Uterus (tissue), 2 donors: ENCODE measurements around the gene TMA7B.

ENCODE experiments used
- POLR2A ChIP-seq, 2 donors: fragments of 450-650 bp; IDR thresholded peaks; one replicate each; pipeline ENCODE4 v1.6.1; 2016; ENCODE audit warnings: antibody characterized with exemption in 2 of 2, mild to moderate bottlenecking in 1 of 2, moderate library complexity in 1 of 2
- TF ChIP-seq, protein P1 (sequence below), 4 experiments: fragments of 200-600 bp in 2 of 4; fragments of 450-650 bp in 2 of 4; sonication (generic) in 2 of 4; IDR thresholded peaks; one replicate each; pipeline ENCODE4 v1.5.1; 2016 to 2019; ENCODE audit warnings: antibody characterized with exemption in 4 of 4, mild to moderate bottlenecking in 2 of 4, moderate library complexity in 1 of 4

DNA sequence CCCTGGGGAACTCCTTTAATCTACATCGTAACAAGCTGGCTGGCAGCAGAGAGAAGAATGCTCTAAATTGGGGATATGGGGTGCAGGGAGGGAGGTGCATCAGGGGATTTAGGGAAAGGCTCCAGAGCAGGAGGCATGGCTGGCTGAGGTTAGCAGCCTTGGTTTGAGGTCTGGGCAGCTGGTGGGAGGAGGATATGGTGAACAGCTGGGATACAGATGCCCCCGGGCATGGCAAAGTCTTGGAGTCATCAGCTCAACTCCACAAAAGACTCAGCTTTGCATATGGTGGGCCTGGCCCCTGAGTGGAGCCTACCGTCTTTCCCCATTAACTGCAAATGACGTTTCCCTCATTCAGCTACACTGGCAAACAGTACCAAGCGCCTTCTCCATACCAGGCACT is 40.0 kb downstream of the TMA7B start:
- TF ChIP-seq, protein P1, sequence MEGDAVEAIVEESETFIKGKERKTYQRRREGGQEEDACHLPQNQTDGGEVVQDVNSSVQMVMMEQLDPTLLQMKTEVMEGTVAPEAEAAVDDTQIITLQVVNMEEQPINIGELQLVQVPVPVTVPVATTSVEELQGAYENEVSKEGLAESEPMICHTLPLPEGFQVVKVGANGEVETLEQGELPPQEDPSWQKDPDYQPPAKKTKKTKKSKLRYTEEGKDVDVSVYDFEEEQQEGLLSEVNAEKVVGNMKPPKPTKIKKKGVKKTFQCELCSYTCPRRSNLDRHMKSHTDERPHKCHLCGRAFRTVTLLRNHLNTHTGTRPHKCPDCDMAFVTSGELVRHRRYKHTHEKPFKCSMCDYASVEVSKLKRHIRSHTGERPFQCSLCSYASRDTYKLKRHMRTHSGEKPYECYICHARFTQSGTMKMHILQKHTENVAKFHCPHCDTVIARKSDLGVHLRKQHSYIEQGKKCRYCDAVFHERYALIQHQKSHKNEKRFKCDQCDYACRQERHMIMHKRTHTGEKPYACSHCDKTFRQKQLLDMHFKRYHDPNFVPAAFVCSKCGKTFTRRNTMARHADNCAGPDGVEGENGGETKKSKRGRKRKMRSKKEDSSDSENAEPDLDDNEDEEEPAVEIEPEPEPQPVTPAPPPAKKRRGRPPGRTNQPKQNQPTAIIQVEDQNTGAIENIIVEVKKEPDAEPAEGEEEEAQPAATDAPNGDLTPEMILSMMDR (IDR thresholded peaks at IDR 0.05), result no peak
- no peak for TF ChIP-seq POLR2A (IDR thresholded peaks at IDR 0.05)
